Chondrocyte (in vitro differentiated cells): ENCODE measurements around the gene CYP2D6. TPM values are rescaled to one million over a fixed set of nuclear protein-coding genes. Genes with fewer than 3 reads are reported as not detected.
"Not testable (repeated sequence)": the region's sequence is repeated elsewhere in the genome, so short reads cannot be mapped to it uniquely, and the experiment has no call there.

Experiments
- DNase-seq: peaks from one replicate; pipeline ENCODE4 v3.0.0; 2021; ENCODE audit warnings: mixed read lengths, low spot score
- H3K27ac Mint-ChIP-seq: one replicate; pipeline ENCODE4 v1.8.0; 2021; ENCODE audit warnings: mild to moderate bottlenecking, moderate library complexity, mixed read lengths; ENCODE audit not compliant: unreplicated experiment
- H3K27me3 Mint-ChIP-seq: 2 replicates; pipeline ENCODE4 v1.8.0; 2021; ENCODE audit warnings: low read depth, mixed read lengths
- H3K36me3 Mint-ChIP-seq: 2 replicates; pipeline ENCODE4 v1.8.0; 2021; ENCODE audit warnings: low read depth, mixed read lengths
- H3K4me1 Mint-ChIP-seq: 2 replicates; pipeline ENCODE4 v1.8.0; 2021; ENCODE audit warnings: low read depth, mild to moderate bottlenecking, mixed read lengths
- H3K4me3 Mint-ChIP-seq: one replicate; pipeline ENCODE4 v1.8.0; 2021; ENCODE audit warnings: mild to moderate bottlenecking, moderate library complexity, mixed read lengths; ENCODE audit not compliant: unreplicated experiment
- H3K9me3 Mint-ChIP-seq: 2 replicates; pipeline ENCODE4 v1.8.0; 2021; ENCODE audit warnings: low read depth, mixed read lengths
- CTCF ChIP-seq: fragments of 200-600 bp; sonication (generic); IDR thresholded peaks from 2 replicates; pipeline ENCODE4 v1.5.0; 2021; ENCODE audit warnings: antibody characterized with exemption, mild to moderate bottlenecking, moderate library complexity
- total RNA-seq: library from RNA; stranded (reverse); gene quantifications from 3 replicates; pipeline ENCODE4 v1.2.1, GENCODE V29; 2021

CYP2D6 gene
- total RNA-seq, 1 donor from 2014 or later = 0.95 TPM

DNA sequence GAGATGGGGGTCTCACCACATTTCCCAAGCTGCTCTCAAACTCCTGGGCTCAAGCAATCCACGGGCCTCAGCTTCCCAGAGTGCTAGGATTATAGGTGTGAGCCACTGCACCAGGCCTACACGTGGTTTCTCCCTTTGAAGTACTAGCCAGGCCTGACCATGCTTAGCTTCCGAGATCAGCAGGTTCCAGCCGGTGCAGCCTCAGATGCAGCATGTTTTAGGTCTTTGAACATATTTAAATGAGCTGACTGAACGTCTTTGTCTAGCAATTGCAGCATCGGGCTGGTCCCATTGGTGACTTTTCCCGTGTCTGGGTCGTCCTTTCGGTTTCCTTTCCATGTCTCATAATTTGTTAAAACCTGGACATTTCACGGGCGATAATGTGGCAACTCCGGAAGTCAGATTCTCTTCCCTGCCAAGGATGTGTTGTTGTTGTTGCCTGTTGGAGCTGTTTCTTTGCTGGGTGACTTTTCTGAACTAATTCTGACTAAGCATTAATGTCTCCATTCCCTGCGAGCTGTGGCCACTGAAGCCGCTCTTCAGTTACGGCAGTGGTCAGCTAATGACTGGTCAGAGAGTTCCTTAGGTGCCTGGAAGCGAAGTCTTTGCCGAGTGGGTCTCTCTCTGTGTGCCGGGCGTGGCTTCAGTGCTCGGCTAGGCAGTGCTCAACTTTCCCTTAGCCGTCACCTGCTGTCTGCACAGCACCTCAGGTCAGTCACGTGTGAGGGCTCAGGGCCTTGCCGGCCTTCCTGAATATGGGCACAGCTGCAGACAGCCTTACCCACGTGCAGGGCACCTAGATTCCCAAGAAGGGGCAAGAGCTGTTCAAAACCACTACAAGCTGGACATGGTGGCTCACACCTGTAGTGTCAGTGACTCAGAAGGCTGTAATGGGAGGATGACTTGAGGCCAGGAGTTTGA is 3.8 kb upstream of the CYP2D6 start:
- no peak for DNase-seq
- Mint-ChIP-seq H3K4me3 (no peak overlapping the region), H3K9me3 (no peaks in the 10 kb centered on the region), H3K27me3 (no peaks in the 10 kb centered on the region), H3K36me3 (peaks cover 2% of the 10 kb centered on the region), H3K27ac (no peak overlapping the region), H3K4me1 (no peaks in the 10 kb centered on the region)
- no peak for TF ChIP-seq CTCF

DNA sequence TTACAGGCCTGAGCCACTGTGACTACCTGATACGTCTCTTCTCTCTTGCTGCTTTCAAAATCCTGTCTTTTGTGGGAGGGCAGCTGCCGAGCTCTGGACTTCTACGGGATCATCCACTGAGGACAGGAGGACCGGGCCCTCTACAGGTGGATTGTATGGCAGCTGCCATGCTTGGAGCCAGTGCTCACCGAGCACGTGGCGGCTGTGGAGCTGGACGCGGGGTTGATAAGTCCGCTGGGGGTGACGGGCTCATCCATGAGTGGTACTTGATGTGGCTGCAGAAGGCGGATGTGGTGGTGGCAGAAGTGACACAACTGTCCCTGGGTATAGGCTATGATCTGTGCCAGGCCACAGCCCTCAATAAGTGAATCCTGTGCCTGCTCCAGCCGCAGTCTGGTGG is 1.8 kb upstream of the CYP2D6 start:
- TF ChIP-seq CTCF = no peak
- no peak overlapping the region for H3K27ac Mint-ChIP-seq
- H3K4me3 Mint-ChIP-seq = no peak overlapping the region
- DNase-seq = no peak
- H3K4me1 Mint-ChIP-seq = no peaks in the 10 kb centered on the region
- H3K36me3 Mint-ChIP-seq = no peaks in the 10 kb centered on the region
- no peaks in the 10 kb centered on the region for H3K27me3 Mint-ChIP-seq
- H3K9me3 Mint-ChIP-seq = no peaks in the 10 kb centered on the region

- TF ChIP-seq CTCF = no peak
- no peaks in the 10 kb centered on the region for H3K9me3 Mint-ChIP-seq
- no peaks in the 10 kb centered on the region for H3K27me3 Mint-ChIP-seq
- H3K4me1 Mint-ChIP-seq = no peaks in the 10 kb centered on the region
- no peak overlapping the region for H3K27ac Mint-ChIP-seq
- H3K4me3 Mint-ChIP-seq = no peak overlapping the region
- no peak for DNase-seq
- H3K36me3 Mint-ChIP-seq = no peaks in the 10 kb centered on the region
Measured at GRCh38 chr22:42131562-42131961, 952 bp upstream of the CYP2D6 start.

GRCh38 chr22:42130182-42130581 is 428 bp downstream of the CYP2D6 start:
- H3K27ac Mint-ChIP-seq, H3K4me3 Mint-ChIP-seq, H3K36me3 Mint-ChIP-seq, H3K9me3 Mint-ChIP-seq, H3K27me3 Mint-ChIP-seq, H3K4me1 Mint-ChIP-seq, DNase-seq: not testable (repeated sequence)

GRCh38 chr22:42128776-42129694 is 1.6 kb downstream of the CYP2D6 start:
- H3K27ac Mint-ChIP-seq, H3K27me3 Mint-ChIP-seq, DNase-seq, H3K4me1 Mint-ChIP-seq, H3K4me3 Mint-ChIP-seq, H3K9me3 Mint-ChIP-seq, H3K36me3 Mint-ChIP-seq: not testable (repeated sequence)

DNA sequence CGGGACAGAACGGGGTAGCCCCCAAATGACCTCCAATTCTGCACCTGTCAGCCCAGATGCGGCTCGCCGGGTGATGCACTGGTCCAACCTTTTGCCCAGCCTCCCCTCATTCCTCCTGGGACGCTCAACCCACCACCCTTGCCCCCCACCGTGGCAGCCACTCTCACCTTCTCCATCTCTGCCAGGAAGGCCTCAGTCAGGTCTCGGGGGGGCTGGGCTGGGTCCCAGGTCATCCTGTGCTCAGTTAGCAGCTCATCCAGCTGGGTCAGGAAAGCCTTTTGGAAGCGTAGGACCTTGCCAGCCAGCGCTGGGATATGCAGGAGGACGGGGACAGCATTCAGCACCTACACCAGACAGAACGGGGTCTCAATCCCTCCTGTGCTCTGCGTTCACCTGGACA is 2.6 kb downstream of the CYP2D6 start:
- H3K27ac Mint-ChIP-seq, H3K4me3 Mint-ChIP-seq, H3K4me1 Mint-ChIP-seq, H3K9me3 Mint-ChIP-seq, H3K36me3 Mint-ChIP-seq, DNase-seq, H3K27me3 Mint-ChIP-seq: not testable (repeated sequence)
